Left kidney (tissue), 2 donors: ENCODE data around the gene XIRP2. TPM values are rescaled to one million over a fixed set of nuclear protein-coding genes. Genes with fewer than 3 reads are reported as not detected.
"Not testable (repeated sequence)": the region's sequence is repeated elsewhere in the genome, so short reads cannot be mapped to it uniquely, and the experiment has no call there.

ENCODE experiments used
- DNase-seq: peaks from one replicate; pipeline ENCODE4 v3.0.0-alpha.2; 2013
- polyA plus RNA-seq: library from polyadenylated mRNA; unstranded; fragments of 120-200 nt; gene quantifications from one replicate; pipeline ENCODE4 v1.2.1, GENCODE V29; 2013; ENCODE audit not compliant: insufficient read length

Gene XIRP2
- polyA plus RNA-seq, 1 donor = not detected

DNA sequence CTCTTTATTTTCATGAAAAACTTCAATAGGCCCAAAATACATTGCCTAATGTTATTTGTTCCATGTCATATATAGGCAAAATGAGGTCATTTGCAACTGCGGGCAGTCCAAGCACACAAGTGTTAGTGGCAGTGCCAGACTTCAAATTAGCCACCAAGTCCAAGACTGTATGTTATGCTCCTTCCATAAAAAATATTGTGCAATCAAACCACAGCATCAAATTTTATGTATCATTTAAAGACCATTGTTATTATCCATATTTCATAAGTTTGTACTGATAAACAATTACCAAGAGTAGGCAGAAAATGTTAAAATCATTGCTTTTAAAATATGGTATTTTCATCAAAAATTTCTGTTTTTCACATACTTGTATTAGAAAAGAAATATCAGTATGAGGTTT lies 54.1 kb downstream of the XIRP2 start:
- DNase-seq = no peak

GRCh38 chr2:166944909-166945308 lies 56.6 kb downstream of the XIRP2 start:
- no peak for DNase-seq

GRCh38 chr2:166957686-166958085 lies 69.4 kb downstream of the XIRP2 start:
- no peak for DNase-seq

DNA sequence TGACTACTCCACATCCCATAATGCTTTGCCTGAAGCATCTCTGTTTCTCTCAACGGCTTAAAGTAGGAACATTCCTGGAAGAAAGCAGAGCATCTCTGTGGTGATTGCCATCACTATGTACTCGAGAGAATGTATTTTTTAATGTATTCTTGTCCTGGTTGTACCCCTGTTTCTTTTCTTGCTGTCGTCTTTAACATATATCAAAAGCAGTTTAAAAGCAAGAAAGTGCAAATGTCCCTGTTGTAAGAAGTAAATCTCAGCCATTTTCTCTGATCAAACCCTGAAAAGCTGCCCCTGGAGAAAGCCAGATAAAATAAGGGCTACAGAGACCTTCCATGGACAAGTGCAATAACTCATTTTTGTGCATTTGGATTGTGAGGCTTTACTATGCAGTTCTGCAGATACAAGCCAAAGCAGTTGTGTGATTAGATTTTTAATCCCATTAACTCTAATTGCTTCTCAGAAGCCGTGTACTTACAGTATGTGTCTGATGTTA lies 70.8 kb downstream of the XIRP2 start:
- DNase-seq = no peak

- DNase-seq = no peak
Observed at GRCh38 chr2:166959556-166959955, 71.3 kb downstream of the XIRP2 start.

GRCh38 chr2:166960702-166961270 lies 72.5 kb downstream of the XIRP2 start:
- no peak for DNase-seq

GRCh38 chr2:166961933-166962332 lies 73.7 kb downstream of the XIRP2 start:
- DNase-seq = no peak

- DNase-seq = no peak
Observed at GRCh38 chr2:166969486-166969885, 81.2 kb downstream of the XIRP2 start.

DNA sequence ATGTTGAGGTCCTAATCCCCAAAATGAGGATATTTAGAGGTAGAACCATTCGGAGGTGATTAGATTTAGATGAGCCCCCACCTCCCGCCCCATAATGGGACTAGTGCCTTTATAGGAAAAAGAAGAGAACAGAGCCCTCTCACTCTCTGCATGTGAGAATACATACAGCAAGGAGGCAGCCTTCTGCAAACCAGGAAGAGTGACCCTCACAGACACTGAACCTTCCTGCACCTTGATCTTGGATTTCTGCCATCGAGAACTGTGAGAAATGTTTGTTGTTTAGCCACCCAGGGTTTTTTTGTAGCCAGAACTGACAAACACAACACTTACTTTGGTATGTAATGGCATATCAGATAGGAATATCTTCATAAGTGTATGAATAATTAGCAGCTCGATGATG lies 83.7 kb downstream of the XIRP2 start:
- DNase-seq = no peak

GRCh38 chr2:166972418-166972817 lies 84.1 kb downstream of the XIRP2 start:
- no peak for DNase-seq

GRCh38 chr2:166984188-166984587 lies 95.9 kb downstream of the XIRP2 start:
- no peak for DNase-seq

DNA sequence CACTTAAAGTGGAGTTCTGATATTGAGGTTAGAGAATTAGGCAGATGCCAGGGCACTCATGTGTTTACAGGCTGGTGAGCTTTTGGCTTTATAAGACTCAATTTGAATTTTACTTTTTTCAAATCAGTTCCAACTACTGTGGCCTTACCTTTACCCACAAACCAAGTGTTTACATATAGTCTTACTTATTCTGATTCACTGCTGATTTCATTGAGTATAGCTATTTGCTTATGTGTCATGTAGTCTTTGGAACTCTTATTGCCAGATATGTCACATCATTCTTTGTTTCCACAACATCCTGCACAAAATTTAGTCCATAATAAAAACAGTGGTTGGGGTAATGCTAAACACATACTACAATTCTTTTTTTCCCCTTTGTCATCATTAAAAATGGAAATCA lies 96.5 kb downstream of the XIRP2 start:
- DNase-seq = no peak

GRCh38 chr2:166994588-166995336 lies 106.5 kb downstream of the XIRP2 start:
- no peak for DNase-seq

DNA sequence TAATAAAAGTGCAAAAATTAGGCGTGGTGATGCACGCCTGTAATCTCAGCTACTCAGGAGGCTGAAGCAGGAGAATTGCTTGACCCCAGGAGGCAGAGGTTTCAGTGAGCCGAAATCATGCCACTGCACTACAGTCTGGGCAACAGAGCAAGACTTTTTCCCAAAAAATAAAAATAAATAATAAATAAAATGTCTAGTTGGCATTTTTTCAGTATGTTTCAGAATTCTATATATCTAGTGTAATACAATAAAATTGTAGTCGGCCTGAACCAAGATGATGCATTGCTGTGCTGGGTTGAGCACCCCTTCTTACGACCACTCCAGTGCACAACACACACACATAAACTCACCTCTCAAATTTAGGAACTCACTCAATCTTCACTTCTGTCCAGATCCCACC lies 108.2 kb downstream of the XIRP2 start:
- no peak for DNase-seq

- DNase-seq = no peak
Observed at GRCh38 chr2:167001165-167001564, 112.9 kb downstream of the XIRP2 start.

- DNase-seq = no peak
Observed at GRCh38 chr2:167005096-167005495, 116.8 kb downstream of the XIRP2 start.

DNA sequence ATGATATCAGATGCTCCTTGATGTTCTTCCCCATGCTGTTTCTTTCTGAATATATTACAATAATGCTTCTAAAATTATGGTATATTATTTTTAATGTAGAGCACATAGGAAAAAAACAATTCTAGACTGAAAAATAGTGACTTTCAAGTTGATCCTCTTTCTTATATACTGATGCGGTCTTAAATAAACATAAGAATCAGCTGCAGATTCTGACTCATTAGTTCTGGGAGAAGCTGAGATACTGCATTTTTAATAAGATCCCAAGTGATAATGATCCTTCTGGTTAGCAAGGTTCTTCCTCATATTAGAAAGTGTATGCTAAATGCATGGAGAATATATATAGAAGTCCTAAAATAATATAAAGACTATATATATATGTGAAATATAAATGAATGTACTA lies 124.9 kb downstream of the XIRP2 start:
- no peak for DNase-seq

GRCh38 chr2:167015806-167016205 lies 127.5 kb downstream of the XIRP2 start:
- no peak for DNase-seq

GRCh38 chr2:167017021-167017420 lies 128.7 kb downstream of the XIRP2 start:
- no peak for DNase-seq

DNA sequence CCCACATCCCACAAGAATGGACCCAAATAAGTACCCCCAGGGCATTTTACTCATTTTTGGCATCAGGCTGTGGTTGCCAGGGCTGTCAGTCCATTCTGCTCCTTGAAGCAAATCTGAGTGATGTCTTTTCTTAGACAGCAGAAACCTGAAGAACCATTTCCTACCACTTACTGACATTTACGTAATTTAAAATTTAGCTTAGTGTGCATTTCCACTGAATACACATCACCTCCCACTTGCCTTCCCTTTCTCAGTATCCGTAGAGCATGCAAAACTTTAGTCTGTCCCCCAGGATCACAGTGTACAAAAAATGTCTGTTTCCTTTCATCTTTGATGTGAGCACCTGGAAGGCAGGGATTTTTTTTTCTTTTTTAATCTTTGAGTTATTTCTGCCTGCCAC lies 130.3 kb downstream of the XIRP2 start:
- DNase-seq = no peak

GRCh38 chr2:167028503-167028902 lies 140.2 kb downstream of the XIRP2 start:
- no peak for DNase-seq

- DNase-seq = not testable (repeated sequence)
Observed at GRCh38 chr2:167034976-167035375, 146.7 kb downstream of the XIRP2 start.

DNA sequence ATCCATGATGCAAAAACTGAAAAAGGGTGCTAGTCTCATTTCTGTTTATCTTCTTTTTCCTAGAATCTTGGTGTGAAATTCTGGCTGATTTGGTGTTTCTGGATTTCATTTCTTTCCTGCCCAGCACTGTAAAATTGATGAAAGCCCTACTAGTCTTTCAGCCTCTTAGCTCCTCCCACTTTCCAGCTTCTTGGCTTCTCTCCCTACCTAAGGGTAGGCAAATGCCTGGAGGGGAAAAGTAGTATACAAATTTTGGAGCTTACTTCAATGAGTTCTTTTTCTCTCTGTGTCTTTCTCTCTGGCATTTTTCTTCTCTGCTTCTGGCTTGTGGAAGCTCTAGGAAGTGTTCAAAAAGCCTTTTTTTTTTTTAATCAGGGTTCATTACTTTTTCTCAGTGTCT lies 160.5 kb downstream of the XIRP2 start:
- DNase-seq = no peak

DNA sequence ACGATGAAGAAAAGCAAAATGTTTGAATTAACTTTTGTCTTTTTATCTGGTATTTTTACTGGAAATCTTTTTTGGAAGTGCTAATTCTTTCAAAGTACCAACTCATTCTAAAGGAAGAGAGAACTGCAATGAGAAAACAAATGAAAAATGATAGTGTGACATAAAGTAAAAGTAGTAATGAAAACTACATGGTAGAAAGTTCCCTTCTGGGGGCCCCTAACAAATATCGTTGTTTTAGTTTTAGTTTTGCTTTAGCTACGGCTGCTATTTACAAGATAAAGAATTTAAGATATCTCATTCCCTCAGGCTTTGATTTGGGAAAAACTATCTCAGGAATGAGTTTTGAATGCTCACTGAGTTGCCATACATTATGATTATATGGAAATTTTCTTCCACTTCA lies 161.4 kb downstream of the XIRP2 start:
- DNase-seq = no peak
